K562 (cell line): Measurements from ENCODE around the gene YTHDF1.

Source experiments
- CHD2 ChIP-seq: IDR thresholded peaks from 2 replicates; pipeline ENCODE4 v1.6.1; 2011; ENCODE audit warnings: low read depth, low read length
- CREB1 ChIP-seq, 2 experiments: sonication (generic) in 1 of 2; formaldehyde crosslinking in 1 of 2; IDR thresholded peaks; 2 replicates each; pipeline versions ENCODE4 v1.6.1 to v1.8.0; 2012 to 2022; ENCODE audit warnings: inconsistent platforms in 1 of 2, mild to moderate bottlenecking in 1 of 2, missing genetic modification reagents in 1 of 2, moderate library complexity in 1 of 2
- MYBL2 ChIP-seq, 2 experiments: fragments of 450-650 bp in 1 of 2; sonication (generic) in 1 of 2; formaldehyde crosslinking in 1 of 2; IDR thresholded peaks; 2 replicates each; pipeline versions ENCODE4 v1.6.1 to v1.8.1; 2017 to 2022; ENCODE audit warnings: borderline replicate concordance in 1 of 2, inconsistent platforms in 1 of 2, low read depth in 1 of 2, mild to moderate bottlenecking in 1 of 2, missing genetic modification reagents in 1 of 2, moderate library complexity in 1 of 2
- PTTG1 ChIP-seq: fragments of 450-650 bp; IDR thresholded peaks from 2 replicates; pipeline ENCODE4 v1.6.1; 2016; ENCODE audit warnings: low read depth, mild to moderate bottlenecking, missing genetic modification characterization, missing compliant biosample characterization
- ZNF133 ChIP-seq: fragments of 250-450 bp; sonication (Bioruptor Pico); IDR thresholded peaks from 2 replicates; pipeline ENCODE4 v1.4.0; 2020; ENCODE audit warnings: mild to moderate bottlenecking
- ZNF445 ChIP-seq: fragments of 250-450 bp; sonication (Bioruptor Pico); IDR thresholded peaks from 2 replicates; pipeline ENCODE4 v1.4.0; 2020; ENCODE audit warnings: low read depth, mild to moderate bottlenecking, moderate library complexity
- TF ChIP-seq, protein P1 (sequence below), 3 experiments: IDR thresholded peaks in 2 of 3; conservative IDR thresholded peaks in 1 of 3; 2 replicates each; pipeline ENCODE4 v1.5.1; 2011 to 2012; ENCODE audit warnings: low read length in 3 of 3, mild to moderate bottlenecking in 3 of 3, control low read depth in 2 of 3, improper control_type of control experiment in 1 of 3, inconsistent platforms in 1 of 3, low read depth in 1 of 3, mixed read lengths in 1 of 3, moderate library complexity in 1 of 3; ENCODE audit not compliant: insufficient read depth in 2 of 3
- TF ChIP-seq, protein P2 (sequence below): sonication (generic); formaldehyde crosslinking; IDR thresholded peaks from 2 replicates; pipeline ENCODE4 v1.9.0; 2022; ENCODE audit warnings: mild to moderate bottlenecking, missing genetic modification reagents

DNA sequence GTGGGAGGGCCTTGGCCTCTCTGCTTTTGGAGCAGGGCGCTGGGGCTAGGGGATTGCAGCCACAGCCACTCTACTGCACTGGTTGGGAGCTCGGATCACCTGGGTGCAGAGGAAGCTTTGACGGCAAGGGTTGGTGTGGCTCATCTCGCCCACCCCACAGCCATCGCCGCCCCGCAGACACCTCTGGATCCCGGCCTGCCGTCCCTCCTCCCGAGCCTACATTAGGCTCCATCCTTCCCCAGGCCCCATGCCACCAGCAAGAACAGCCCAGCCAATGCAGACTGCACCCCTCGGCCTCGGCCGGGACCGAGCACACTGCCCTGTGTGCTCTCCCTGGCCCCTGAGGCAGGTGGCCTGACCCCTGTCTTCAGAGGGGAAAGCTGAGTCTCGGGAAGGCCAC, 44.6 kb upstream of the YTHDF1 start:
- TF ChIP-seq ZNF445 (CRISPR knock-in tag) (no peak), ZNF133 (no peak), CHD2 (no peak), CREB1 (IDR thresholded peaks at IDR 0.05) (no peak), CREB1 (CRISPR knock-in tag; IDR thresholded peaks at IDR 0.05) (no peak), MYBL2 (IDR thresholded peaks at IDR 0.05; ENCODE audit: low read depth) (no peak), MYBL2 (CRISPR knock-in tag; IDR thresholded peaks at IDR 0.05; ENCODE audit: borderline replicate concordance) (no peak), PTTG1 (tag) (no peak)
- TF ChIP-seq, protein P1, sequence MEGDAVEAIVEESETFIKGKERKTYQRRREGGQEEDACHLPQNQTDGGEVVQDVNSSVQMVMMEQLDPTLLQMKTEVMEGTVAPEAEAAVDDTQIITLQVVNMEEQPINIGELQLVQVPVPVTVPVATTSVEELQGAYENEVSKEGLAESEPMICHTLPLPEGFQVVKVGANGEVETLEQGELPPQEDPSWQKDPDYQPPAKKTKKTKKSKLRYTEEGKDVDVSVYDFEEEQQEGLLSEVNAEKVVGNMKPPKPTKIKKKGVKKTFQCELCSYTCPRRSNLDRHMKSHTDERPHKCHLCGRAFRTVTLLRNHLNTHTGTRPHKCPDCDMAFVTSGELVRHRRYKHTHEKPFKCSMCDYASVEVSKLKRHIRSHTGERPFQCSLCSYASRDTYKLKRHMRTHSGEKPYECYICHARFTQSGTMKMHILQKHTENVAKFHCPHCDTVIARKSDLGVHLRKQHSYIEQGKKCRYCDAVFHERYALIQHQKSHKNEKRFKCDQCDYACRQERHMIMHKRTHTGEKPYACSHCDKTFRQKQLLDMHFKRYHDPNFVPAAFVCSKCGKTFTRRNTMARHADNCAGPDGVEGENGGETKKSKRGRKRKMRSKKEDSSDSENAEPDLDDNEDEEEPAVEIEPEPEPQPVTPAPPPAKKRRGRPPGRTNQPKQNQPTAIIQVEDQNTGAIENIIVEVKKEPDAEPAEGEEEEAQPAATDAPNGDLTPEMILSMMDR (IDR thresholded peaks at IDR 0.05 in 2 of 3, conservative IDR thresholded peaks at IDR 0.05 in 1 of 3; ENCODE audit: insufficient read depth in 2 of 3, low read depth in 1 of 3, low read length in 3 of 3), result no peak
- TF ChIP-seq, protein P2, sequence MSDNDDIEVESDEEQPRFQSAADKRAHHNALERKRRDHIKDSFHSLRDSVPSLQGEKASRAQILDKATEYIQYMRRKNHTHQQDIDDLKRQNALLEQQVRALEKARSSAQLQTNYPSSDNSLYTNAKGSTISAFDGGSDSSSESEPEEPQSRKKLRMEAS (CRISPR knock-in tag), result no peak
